CD4-positive, alpha-beta T cell treated with Interleukin-6 for 4 hours (primary cell): ENCODE results near the gene NUDCD3.

Source experiments
- DNase-seq: peaks from one replicate; pipeline ENCODE4 v3.0.0-alpha.2; 2020; ENCODE audit warnings: mixed read lengths

The NUDCD3 gene

GRCh38 chr7:44381494-44382220, 108.8 kb downstream of the NUDCD3 start:
- no peak for DNase-seq

- DNase-seq, result no peak
These were observed 109.5 kb downstream of the NUDCD3 start for GRCh38 chr7:44380831-44381493.

GRCh38 chr7:44380189-44380830, 110.1 kb downstream of the NUDCD3 start:
- DNase-seq, result no peak

DNA sequence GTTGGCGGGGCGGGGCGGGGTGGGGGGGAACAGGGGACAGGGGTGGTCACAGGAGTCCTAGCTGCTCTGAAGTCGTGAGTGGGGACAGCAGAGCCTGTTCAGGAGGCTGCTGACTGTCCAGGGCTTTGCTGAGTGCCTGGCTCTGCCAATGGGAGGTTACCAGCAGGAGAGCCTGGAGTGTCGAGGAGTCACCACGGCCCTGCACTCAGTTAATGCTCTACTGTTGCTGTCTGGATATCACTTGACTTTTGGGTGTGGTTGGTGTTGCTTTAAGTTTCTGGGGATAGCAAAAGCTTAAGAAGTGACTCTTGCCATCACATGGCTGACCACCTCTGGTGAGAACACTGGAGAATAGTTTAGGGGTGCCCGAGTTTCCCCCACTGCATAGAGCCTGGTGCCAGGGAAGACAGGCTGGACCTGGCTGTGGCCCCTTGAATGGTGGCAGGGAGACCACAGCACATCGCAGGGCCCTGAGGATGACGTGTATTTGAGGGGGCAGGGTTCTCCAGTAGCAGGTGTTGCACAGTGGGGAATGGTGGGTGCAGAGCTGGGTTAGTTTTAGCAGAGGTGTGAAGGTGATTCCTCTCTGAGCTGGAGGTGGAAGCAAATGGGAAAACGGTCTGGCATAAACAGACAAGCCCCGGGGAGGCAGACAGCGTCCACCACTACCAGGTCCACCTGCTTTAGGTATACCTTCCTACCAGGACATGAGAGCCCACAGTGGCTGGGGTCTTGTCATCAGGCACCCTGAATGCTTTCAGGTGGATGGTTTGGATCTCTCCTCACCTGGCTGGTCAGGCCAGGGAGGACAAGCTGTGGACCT, 110.9 kb downstream of the NUDCD3 start:
- no peak for DNase-seq

DNA sequence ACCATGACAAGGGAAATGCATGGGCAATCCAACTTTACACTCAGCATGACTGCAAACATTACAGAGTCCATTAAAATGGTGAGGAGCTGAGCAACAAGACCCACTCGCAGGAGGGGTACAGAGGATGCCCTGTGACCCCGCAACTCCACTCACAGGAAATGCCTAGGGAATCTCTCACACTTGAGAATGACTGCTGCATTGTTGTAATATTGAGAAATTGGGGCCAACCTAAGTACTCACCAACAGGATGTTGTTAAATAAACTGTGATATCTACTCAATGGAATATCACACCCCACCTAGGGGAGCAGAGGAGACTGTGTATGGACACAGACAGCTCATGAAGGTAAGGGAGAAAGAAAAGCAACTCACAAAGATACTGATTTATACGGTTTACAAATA, 111.7 kb downstream of the NUDCD3 start:
- DNase-seq, result no peak

DNA sequence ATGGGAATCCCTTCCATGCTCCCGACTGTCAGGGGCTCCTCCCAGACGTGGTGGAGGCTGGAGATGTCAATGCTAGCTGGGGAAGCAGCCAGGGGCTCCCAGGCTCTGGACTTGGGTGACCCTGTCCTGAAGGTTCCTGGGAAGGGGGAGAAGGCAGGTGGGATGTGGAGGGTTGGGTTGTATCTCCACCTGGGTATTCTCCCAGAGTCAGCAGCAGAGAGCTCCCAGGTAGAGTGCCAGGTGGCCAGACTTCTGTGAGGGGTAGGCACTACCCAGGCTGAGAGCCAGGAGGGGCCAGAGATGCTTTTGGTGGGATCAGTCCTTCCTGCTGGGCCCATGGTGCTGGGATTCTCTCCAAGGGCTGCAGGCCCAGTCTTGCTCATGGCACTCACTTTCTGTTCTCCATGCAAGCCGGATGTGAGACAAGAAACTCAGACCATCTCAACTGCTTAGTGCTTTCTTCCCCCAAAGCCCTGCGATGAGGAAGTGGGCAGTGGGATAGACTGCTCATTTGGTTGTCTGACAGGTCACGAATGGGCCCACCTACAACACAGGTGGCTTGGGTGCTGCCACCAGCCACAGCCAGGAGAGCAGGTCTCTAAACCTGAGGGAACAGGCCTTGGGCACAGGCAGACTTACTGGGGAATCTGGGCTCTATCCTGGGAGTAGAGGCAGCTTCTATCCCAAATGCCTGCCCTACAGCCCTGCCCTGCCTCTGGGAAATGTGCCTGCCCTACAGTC, 112.6 kb downstream of the NUDCD3 start:
- no peak for DNase-seq

- DNase-seq, result no peak
These were observed 113.4 kb downstream of the NUDCD3 start for GRCh38 chr7:44377134-44377463.

DNA sequence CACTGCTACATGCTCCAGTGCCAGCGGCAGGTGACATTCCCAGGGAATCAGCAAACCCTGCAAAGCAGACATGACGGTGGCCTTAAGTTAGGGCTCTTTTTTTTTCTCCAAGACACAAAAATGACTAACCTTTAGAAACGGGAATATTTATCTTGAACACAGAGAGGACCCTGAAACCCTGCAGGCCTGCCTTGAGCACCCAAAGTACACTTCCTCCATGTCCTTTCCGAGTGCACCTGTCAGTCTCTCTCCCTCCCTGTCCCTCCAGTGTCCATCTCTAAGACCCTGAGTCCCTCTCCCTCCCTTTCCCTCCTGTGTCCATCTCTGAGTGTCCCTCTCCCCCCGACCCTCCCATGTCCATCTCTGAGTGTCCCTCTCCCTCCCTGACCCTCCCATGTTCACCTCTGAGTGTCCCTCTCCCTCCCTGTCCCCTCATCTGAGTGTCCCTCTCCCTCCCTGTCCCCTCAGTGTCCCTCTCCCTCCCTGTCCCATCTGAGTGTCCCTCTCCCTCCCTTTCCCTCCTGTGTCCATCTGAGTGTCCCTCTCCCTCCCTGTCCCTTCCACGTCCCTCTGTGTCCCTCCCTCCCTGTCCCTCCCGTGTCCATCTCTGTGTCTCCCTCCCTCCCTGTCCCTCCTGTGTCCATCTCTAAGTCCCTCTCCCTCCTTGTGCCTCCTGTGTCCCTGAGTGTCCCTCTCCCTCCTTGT, 113.9 kb downstream of the NUDCD3 start:
- no peak for DNase-seq

- no peak for DNase-seq
These were observed 114.5 kb downstream of the NUDCD3 start for GRCh38 chr7:44375926-44376342.

GRCh38 chr7:44375236-44375699, 115.2 kb downstream of the NUDCD3 start:
- no peak for DNase-seq

- DNase-seq, result no peak
These were observed 116.3 kb downstream of the NUDCD3 start for GRCh38 chr7:44374007-44374763.

- DNase-seq, result no peak
These were observed 117.1 kb downstream of the NUDCD3 start for GRCh38 chr7:44373418-44373740.

DNA sequence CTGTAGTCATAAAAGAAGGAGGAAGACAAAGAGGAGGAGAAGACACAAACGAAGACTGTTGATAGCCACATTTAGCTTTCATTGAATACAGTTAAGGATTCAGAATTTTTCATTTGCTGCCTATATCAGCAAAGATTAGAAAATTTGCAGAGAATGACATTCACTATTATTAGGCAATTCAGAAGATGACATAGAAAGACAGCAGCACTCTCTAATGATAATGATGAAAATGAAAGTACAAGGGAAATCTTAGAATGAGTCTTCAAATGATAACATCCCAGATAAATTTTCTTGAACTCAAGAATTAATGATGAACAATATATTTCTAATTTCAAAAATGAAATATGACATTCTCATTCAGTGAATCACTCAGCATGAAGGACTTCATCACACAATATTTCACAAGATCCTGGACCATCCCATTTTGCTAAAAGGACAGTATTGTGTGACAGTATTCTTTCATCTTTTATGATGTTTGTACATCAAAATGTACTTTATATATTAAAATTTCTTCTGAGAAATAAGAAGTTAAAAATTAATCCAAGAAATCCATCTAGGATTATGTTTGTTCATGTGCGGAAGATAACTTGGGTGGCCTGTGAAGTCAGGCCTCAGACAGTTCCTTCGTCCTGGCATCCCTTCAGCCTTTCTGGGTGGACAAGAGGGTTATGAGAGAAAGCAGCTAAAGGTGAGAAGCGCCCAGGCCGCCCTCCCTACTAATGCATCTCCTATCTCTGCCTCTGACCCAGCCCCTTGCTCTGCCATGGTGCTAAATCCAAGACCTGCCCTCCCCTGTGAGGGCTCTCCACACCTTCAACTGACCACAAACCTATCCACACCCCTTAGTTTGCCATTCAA, 117.7 kb downstream of the NUDCD3 start:
- no peak for DNase-seq

GRCh38 chr7:44368885-44369284, 121.6 kb downstream of the NUDCD3 start:
- DNase-seq, result no peak

DNA sequence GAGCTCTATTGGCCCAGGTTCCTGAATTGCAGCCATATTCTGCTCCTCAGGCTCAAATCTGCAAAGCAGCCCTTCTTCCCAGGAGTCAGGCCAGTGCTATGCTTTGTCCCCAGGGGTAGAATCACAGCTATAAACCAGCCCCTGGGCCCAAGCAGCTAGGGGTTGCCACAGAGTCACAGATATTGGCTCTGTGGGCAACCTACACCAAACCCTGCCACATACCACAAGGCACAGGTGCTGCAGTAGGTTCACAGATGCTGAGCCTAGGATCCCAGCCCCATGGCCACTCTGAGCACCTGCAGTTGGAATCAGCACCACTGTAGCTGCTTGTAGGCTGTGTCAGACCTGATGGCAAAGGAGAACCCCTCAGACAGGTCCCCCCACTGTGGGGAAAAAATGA, 122.0 kb downstream of the NUDCD3 start:
- DNase-seq, result no peak

- DNase-seq, result no peak
These were observed 122.9 kb downstream of the NUDCD3 start for GRCh38 chr7:44367475-44368043.

DNA sequence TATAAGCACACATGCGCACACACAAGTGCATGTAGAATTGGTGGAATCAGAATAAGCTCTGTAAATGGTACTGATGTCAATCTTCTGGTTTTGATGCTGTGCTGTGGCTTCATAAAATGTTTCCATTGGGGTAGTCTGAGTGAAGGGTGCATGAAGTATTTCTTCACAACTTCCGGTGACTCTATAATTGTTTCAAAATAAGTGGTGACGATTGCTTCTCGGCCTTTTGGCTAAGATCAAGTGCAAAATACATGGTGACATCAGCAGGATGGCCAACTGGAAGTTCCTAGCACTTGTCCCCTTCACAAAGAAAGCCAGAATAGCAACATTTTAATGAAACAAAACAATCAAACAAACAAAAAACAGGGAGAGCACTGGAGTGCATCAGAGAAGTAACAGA, 123.5 kb downstream of the NUDCD3 start:
- no peak for DNase-seq

DNA sequence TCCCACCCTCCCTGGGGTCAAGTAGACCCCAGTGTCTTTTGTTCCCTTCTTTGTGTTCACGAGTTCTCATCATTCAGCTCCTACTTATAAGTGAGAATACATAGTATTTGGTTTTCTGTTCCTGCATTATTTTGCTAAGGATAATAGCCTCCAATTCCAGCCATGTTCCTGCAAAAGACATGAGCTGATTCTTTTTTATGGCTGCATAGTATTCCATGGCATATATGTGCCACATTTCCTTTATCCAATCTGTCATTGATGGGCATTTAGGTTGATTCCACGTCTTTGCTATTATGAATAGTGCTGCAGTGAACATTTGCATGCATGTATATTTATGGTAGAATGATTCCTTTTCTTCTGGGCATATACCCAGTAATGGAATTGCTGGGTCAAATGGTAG, 136.8 kb downstream of the NUDCD3 start:
- no peak for DNase-seq

DNA sequence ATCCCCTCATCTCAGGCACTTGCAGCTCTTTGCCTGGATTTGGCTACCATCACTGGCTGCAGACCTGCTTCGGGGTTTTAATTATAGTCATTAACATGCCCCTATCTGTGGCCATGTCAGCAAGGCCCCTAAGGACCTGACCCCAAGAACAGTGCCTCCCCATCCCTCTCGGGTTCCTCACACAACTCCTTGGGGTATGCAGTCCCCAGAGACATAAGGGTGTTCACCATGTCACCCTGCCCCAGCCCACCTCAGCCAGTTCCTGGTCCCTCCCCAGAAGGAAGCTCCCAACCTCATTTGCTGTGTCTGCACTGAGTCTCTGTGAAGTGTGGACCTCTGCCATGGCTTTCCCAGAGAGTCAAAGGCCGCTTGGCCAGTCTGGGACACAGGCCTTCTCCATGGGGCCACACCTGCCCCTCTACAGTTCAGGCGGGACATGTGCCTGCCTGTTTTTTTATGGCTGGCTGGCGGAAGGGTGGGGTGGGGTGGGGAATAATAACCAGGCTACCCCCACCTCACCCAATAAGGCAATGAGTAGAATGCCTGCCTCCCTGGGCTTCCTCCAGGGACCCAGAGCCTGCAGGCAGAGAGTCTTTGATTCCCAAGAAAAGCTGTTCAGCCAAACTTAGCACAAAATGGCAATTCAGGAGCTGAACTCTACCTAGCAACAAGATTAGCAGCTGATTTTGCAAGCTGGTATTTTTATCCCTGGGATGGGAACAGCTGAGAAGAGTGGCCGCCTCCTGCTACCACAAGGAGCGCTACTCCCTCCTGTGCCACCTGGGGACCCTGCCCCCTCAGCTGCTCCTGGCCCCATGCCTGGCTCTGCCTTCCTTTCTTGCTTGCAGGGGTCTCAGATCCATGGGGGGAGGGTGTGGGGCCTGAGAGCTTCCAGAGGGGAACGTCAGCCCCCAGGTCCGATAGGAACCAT, 141.3 kb downstream of the NUDCD3 start:
- DNase-seq, result no peak
